ENCODE results near the gene STARD5. TPM values are rescaled to one million over a fixed set of nuclear protein-coding genes. Genes with fewer than 3 reads are reported as not detected.

Gene STARD5
- total RNA-seq, 4 donors from 2014 or later = 0.36 to 1.7 (median 0.63) TPM

- H3K4me1 ChIP-seq = peaks cover 5 to 9% of the 10 kb centered on the region in 2 donors
- in situ Hi-C loops (cut with MboI; ENCODE audit: low sequenced_read_pairs in 4 of 4) = no loop called here
- H3K36me3 ChIP-seq = no peaks in the 10 kb centered on the region
- H3K4me3 ChIP-seq = no peak overlapping the region
- H3K27ac ChIP-seq = no peak overlapping the region
- no peaks in the 10 kb centered on the region for H3K27me3 ChIP-seq
- H3K9me3 ChIP-seq = no peaks in the 10 kb centered on the region
- no peak for TF ChIP-seq POLR2A (IDR thresholded peaks at IDR 0.05)
- TF ChIP-seq CTCF (IDR thresholded peaks at IDR 0.05 in 4 of 5, conservative IDR thresholded peaks at IDR 0.05 in 1 of 5) = no peak
- ATAC-seq (no peak), DNase-seq (no peak)
- intact Hi-C loops (cut with DNase I; ENCODE audit: low total_unique reads) = no loop called here
These were observed 2.3 kb downstream of the STARD5 start for GRCh38 chr15:81321667-81322066.

GRCh38 chr15:81317642-81318017 lies 6.3 kb downstream of the STARD5 start:
- peaks cover 0 to 4% of the 10 kb centered on the region in 2 donors for H3K4me1 ChIP-seq
- no peak overlapping the region for H3K27ac ChIP-seq
- no peaks in the 10 kb centered on the region for H3K27me3 ChIP-seq
- DNase-seq (no peak), ATAC-seq (no peak)
- no peak overlapping the region for H3K4me3 ChIP-seq
- intact Hi-C loops (cut with DNase I; ENCODE audit: low total_unique reads) (no loop called here), in situ Hi-C loops (cut with MboI; ENCODE audit: low sequenced_read_pairs in 4 of 4) (no loop called here)
- TF ChIP-seq POLR2A (IDR thresholded peaks at IDR 0.05) (no peak), CTCF (IDR thresholded peaks at IDR 0.05 in 4 of 5, conservative IDR thresholded peaks at IDR 0.05 in 1 of 5) (no peak)
- H3K36me3 ChIP-seq = no peaks in the 10 kb centered on the region
- no peaks in the 10 kb centered on the region for H3K9me3 ChIP-seq

GRCh38 chr15:81316267-81316666 lies 7.7 kb downstream of the STARD5 start:
- intact Hi-C loops (cut with DNase I; ENCODE audit: low total_unique reads) = no loop called here
- TF ChIP-seq POLR2A (IDR thresholded peaks at IDR 0.05) (no peak), CTCF (IDR thresholded peaks at IDR 0.05 in 4 of 5, conservative IDR thresholded peaks at IDR 0.05 in 1 of 5) (no peak)
- DNase-seq = no peak
- ATAC-seq = no peak
- H3K27me3 ChIP-seq = no peaks in the 10 kb centered on the region
- no peaks in the 10 kb centered on the region for H3K9me3 ChIP-seq
- no peaks in the 10 kb centered on the region for H3K36me3 ChIP-seq
- peaks cover 0 to 4% of the 10 kb centered on the region in 2 donors for H3K4me1 ChIP-seq
- in situ Hi-C loops (cut with MboI; ENCODE audit: low sequenced_read_pairs in 4 of 4) = no loop called here
- H3K27ac ChIP-seq = no peak overlapping the region
- no peak overlapping the region for H3K4me3 ChIP-seq

GRCh38 chr15:81315452-81316175 lies 8.3 kb downstream of the STARD5 start:
- no peaks in the 10 kb centered on the region for H3K36me3 ChIP-seq
- in situ Hi-C loops (cut with MboI; ENCODE audit: low sequenced_read_pairs in 4 of 4) = no loop called here

More at GRCh38 chr15:81315452-81316175, 8.3 kb downstream of the STARD5 start:
- Histone ChIP-seq H3K4me3 (no peak overlapping the region), H3K4me1 (peaks cover 0 to 4% of the 10 kb centered on the region in 2 donors), H3K27ac (no peak overlapping the region), H3K27me3 (no peaks in the 10 kb centered on the region), H3K9me3 (no peaks in the 10 kb centered on the region)
- ATAC-seq (no peak), DNase-seq (no peak)
- TF ChIP-seq POLR2A (IDR thresholded peaks at IDR 0.05) (no peak), CTCF (IDR thresholded peaks at IDR 0.05 in 4 of 5, conservative IDR thresholded peaks at IDR 0.05 in 1 of 5) (no peak)
- intact Hi-C loops (cut with DNase I; ENCODE audit: low total_unique reads) = no loop called here

Measured in gastrocnemius medialis (tissue), 4 donors.